ENCODE results near the gene ONECUT3.

The ONECUT3 gene

GRCh38 chr19:1768248-1768647, 14.9 kb downstream of the ONECUT3 start:
- Mint-ChIP-seq H3K4me1 (peaks cover 7% of the 10 kb centered on the region), H3K27ac (no peak overlapping the region), H3K36me3 (peaks cover 5% of the 10 kb centered on the region), H3K4me3 (no peak overlapping the region), H3K27me3 (peaks cover 94% of the 10 kb centered on the region), H3K9me3 (peaks cover 13% of the 10 kb centered on the region)
- no peak for ATAC-seq

GRCh38 chr19:1768918-1769644, 15.8 kb downstream of the ONECUT3 start:
- Mint-ChIP-seq H3K36me3 (peaks cover 5% of the 10 kb centered on the region), H3K27me3 (peaks cover 94% of the 10 kb centered on the region), H3K9me3 (peaks cover 13% of the 10 kb centered on the region), H3K4me3 (no peak overlapping the region), H3K27ac (no peak overlapping the region), H3K4me1 (peaks cover 7% of the 10 kb centered on the region)
- no peak for ATAC-seq

- peaks cover 5% of the 10 kb centered on the region for H3K36me3 Mint-ChIP-seq
- peaks cover 7% of the 10 kb centered on the region for H3K4me1 Mint-ChIP-seq
- ATAC-seq = no peak
- H3K4me3 Mint-ChIP-seq = no peak overlapping the region
- no peak overlapping the region for H3K27ac Mint-ChIP-seq
- H3K27me3 Mint-ChIP-seq = peaks cover 94% of the 10 kb centered on the region
- H3K9me3 Mint-ChIP-seq = peaks cover 13% of the 10 kb centered on the region
These were observed 16.3 kb downstream of the ONECUT3 start for GRCh38 chr19:1769645-1769985.

GRCh38 chr19:1770866-1771576, 17.7 kb downstream of the ONECUT3 start:
- peaks cover 5% of the 10 kb centered on the region for H3K36me3 Mint-ChIP-seq
- no peak for ATAC-seq
- H3K27me3 Mint-ChIP-seq = peaks cover 94% of the 10 kb centered on the region
- no peak overlapping the region for H3K4me3 Mint-ChIP-seq
- H3K27ac Mint-ChIP-seq = no peak overlapping the region
- peaks cover 7% of the 10 kb centered on the region for H3K4me1 Mint-ChIP-seq
- H3K9me3 Mint-ChIP-seq = peaks cover 16% of the 10 kb centered on the region

GRCh38 chr19:1773184-1773583, 19.9 kb downstream of the ONECUT3 start:
- H3K9me3 Mint-ChIP-seq = peaks cover 16% of the 10 kb centered on the region
- peaks cover 6% of the 10 kb centered on the region for H3K4me1 Mint-ChIP-seq
- H3K4me3 Mint-ChIP-seq = no peak overlapping the region
- H3K27me3 Mint-ChIP-seq = peaks cover 95% of the 10 kb centered on the region
- ATAC-seq = no peak
- H3K27ac Mint-ChIP-seq = no peak overlapping the region
- H3K36me3 Mint-ChIP-seq = peaks cover 5% of the 10 kb centered on the region

- peaks cover 11% of the 10 kb centered on the region for H3K4me1 Mint-ChIP-seq
- H3K9me3 Mint-ChIP-seq = peaks cover 16% of the 10 kb centered on the region
- H3K27ac Mint-ChIP-seq = no peak overlapping the region
- peaks cover 5% of the 10 kb centered on the region for H3K36me3 Mint-ChIP-seq
- ATAC-seq = peak; percentile 58
- peaks cover 95% of the 10 kb centered on the region for H3K27me3 Mint-ChIP-seq
- no peak overlapping the region for H3K4me3 Mint-ChIP-seq
These were observed 21.9 kb downstream of the ONECUT3 start for GRCh38 chr19:1774989-1775772.

- Mint-ChIP-seq H3K27me3 (peaks cover 95% of the 10 kb centered on the region), H3K36me3 (peaks cover 3% of the 10 kb centered on the region), H3K4me1 (peaks cover 11% of the 10 kb centered on the region), H3K4me3 (no peak overlapping the region), H3K9me3 (peaks cover 8% of the 10 kb centered on the region), H3K27ac (no peak overlapping the region)
- ATAC-seq = no peak
These were observed 22.8 kb downstream of the ONECUT3 start for GRCh38 chr19:1775951-1776605.

GRCh38 chr19:1776606-1777147, 23.4 kb downstream of the ONECUT3 start:
- H3K27me3 Mint-ChIP-seq = peaks cover 94% of the 10 kb centered on the region
- peaks cover 5% of the 10 kb centered on the region for H3K9me3 Mint-ChIP-seq

GRCh38 chr19:1777149-1777548, 23.8 kb downstream of the ONECUT3 start:
- H3K27ac Mint-ChIP-seq = no peak overlapping the region
- H3K4me1 Mint-ChIP-seq = peaks cover 11% of the 10 kb centered on the region
- no peak overlapping the region for H3K4me3 Mint-ChIP-seq
- ATAC-seq = no peak
- peaks cover 98% of the 10 kb centered on the region for H3K27me3 Mint-ChIP-seq
- peaks cover 5% of the 10 kb centered on the region for H3K9me3 Mint-ChIP-seq
- H3K36me3 Mint-ChIP-seq = no peaks in the 10 kb centered on the region

More at GRCh38 chr19:1776606-1777147, 23.4 kb downstream of the ONECUT3 start:
- peaks cover 11% of the 10 kb centered on the region for H3K4me1 Mint-ChIP-seq
- no peak overlapping the region for H3K4me3 Mint-ChIP-seq
- no peak for ATAC-seq
- no peak overlapping the region for H3K27ac Mint-ChIP-seq
- H3K36me3 Mint-ChIP-seq = no peaks in the 10 kb centered on the region

GRCh38 chr19:1779574-1779973, 26.3 kb downstream of the ONECUT3 start:
- Mint-ChIP-seq H3K4me1 (peaks cover 16% of the 10 kb centered on the region), H3K27me3 (peaks cover 97% of the 10 kb centered on the region), H3K9me3 (peaks cover 3% of the 10 kb centered on the region), H3K4me3 (no peak overlapping the region), H3K36me3 (no peaks in the 10 kb centered on the region), H3K27ac (no peak overlapping the region)
- no peak for ATAC-seq

GRCh38 chr19:1780272-1780958, 27.1 kb downstream of the ONECUT3 start:
- ATAC-seq = no peak
- no peak overlapping the region for H3K27ac Mint-ChIP-seq
- H3K4me3 Mint-ChIP-seq = no peak overlapping the region
- peaks cover 97% of the 10 kb centered on the region for H3K27me3 Mint-ChIP-seq
- peaks cover 16% of the 10 kb centered on the region for H3K4me1 Mint-ChIP-seq
- no peaks in the 10 kb centered on the region for H3K9me3 Mint-ChIP-seq
- no peaks in the 10 kb centered on the region for H3K36me3 Mint-ChIP-seq

GRCh38 chr19:1782521-1782920, 29.2 kb downstream of the ONECUT3 start:
- no peak for ATAC-seq
- peaks cover 96% of the 10 kb centered on the region for H3K27me3 Mint-ChIP-seq
- H3K9me3 Mint-ChIP-seq = no peaks in the 10 kb centered on the region
- H3K27ac Mint-ChIP-seq = no peak overlapping the region
- H3K36me3 Mint-ChIP-seq = no peaks in the 10 kb centered on the region
- peaks cover 10% of the 10 kb centered on the region for H3K4me1 Mint-ChIP-seq
- H3K4me3 Mint-ChIP-seq = no peak overlapping the region

GRCh38 chr19:1783354-1783753, 30.0 kb downstream of the ONECUT3 start:
- no peak overlapping the region for H3K4me3 Mint-ChIP-seq
- no peaks in the 10 kb centered on the region for H3K36me3 Mint-ChIP-seq
- peaks cover 89% of the 10 kb centered on the region for H3K27me3 Mint-ChIP-seq
- H3K9me3 Mint-ChIP-seq = no peaks in the 10 kb centered on the region
- peaks cover 10% of the 10 kb centered on the region for H3K4me1 Mint-ChIP-seq
- no peak for ATAC-seq
- no peak overlapping the region for H3K27ac Mint-ChIP-seq

- Mint-ChIP-seq H3K4me3 (no peak overlapping the region), H3K27me3 (peaks cover 89% of the 10 kb centered on the region), H3K4me1 (peaks cover 10% of the 10 kb centered on the region), H3K9me3 (no peaks in the 10 kb centered on the region), H3K27ac (no peak overlapping the region), H3K36me3 (no peaks in the 10 kb centered on the region)
- peak; percentile 67 for ATAC-seq
These were observed 30.6 kb downstream of the ONECUT3 start for GRCh38 chr19:1783874-1784273.
